Liver (tissue), 9 donors: Measurements from ENCODE around the gene PTPRN2. TPM values are rescaled to one million over a fixed set of nuclear protein-coding genes. Genes with fewer than 3 reads are reported as not detected.

Source experiments
- DNase-seq: peaks from one replicate; pipeline ENCODE4 v3.0.0-alpha.2; 2017; ENCODE audit warnings: low spot score
- H3K27ac ChIP-seq, 2 donors: one replicate each; pipeline ENCODE4 v1.7.0; 2013; ENCODE audit warnings: inconsistent platforms in 2 of 2, low read length in 2 of 2, control low read depth in 1 of 2, low read depth in 1 of 2, mild to moderate bottlenecking in 1 of 2
- H3K27me3 ChIP-seq, 4 donors: one replicate each; pipeline versions ENCODE4 v1.6.1 to v1.7.0; 2013; ENCODE audit warnings: low read length in 3 of 4, inconsistent platforms in 1 of 4, mild to moderate bottlenecking in 1 of 4, moderate library complexity in 1 of 4; ENCODE audit not compliant: control insufficient read depth in 4 of 4, insufficient read depth in 4 of 4
- H3K36me3 ChIP-seq, 4 donors: one replicate each; pipeline versions ENCODE4 v1.6.1 to v1.7.0; 2013; ENCODE audit warnings: low read length in 3 of 4, mild to moderate bottlenecking in 3 of 4, low read depth in 1 of 4, moderate library complexity in 1 of 4; ENCODE audit not compliant: control insufficient read depth in 4 of 4, insufficient read depth in 3 of 4
- H3K4me1 ChIP-seq, 4 donors: one replicate each; pipeline versions ENCODE4 v1.6.1 to v1.7.0; 2013; ENCODE audit warnings: low read length in 3 of 4, mild to moderate bottlenecking in 3 of 4, moderate library complexity in 1 of 4; ENCODE audit not compliant: control insufficient read depth in 4 of 4, insufficient read depth in 4 of 4
- H3K4me3 ChIP-seq, 3 donors: one replicate each; pipeline versions ENCODE4 v1.6.1 to v1.7.0; 2013; ENCODE audit warnings: low read length in 3 of 3, control low read depth in 1 of 3, low read depth in 1 of 3, mild to moderate bottlenecking in 1 of 3
- H3K9ac ChIP-seq, 2 donors: one replicate each; pipeline ENCODE4 v1.7.0; 2013; ENCODE audit warnings: low read length in 2 of 2, mild to moderate bottlenecking in 2 of 2, moderate library complexity in 2 of 2, control low read depth in 1 of 2, low read depth in 1 of 2
- H3K9me3 ChIP-seq, 4 donors: one replicate each; pipeline versions ENCODE4 v1.6.1 to v1.7.0; 2013; ENCODE audit warnings: low read length in 3 of 4; ENCODE audit not compliant: control insufficient read depth in 4 of 4
- ATF3 ChIP-seq: IDR thresholded peaks from 2 replicates; pipeline ENCODE4 v1.6.1; 2016; ENCODE audit warnings: antibody characterized with exemption
- CTCF ChIP-seq: fragments of 150-350 bp; IDR thresholded peaks from 2 replicates; pipeline ENCODE4 v1.5.1; 2017; ENCODE audit warnings: improper control_type of control experiment, low read depth, low read length; ENCODE audit not compliant: missing input control
- EGR1 ChIP-seq, 2 donors: IDR thresholded peaks; 2 replicates each; pipeline ENCODE4 v1.6.1; 2016 to 2018; ENCODE audit warnings: antibody characterized with exemption in 2 of 2, low read depth in 2 of 2
- FOXA1 ChIP-seq: IDR thresholded peaks from 2 replicates; pipeline ENCODE4 v1.6.1; 2016; ENCODE audit warnings: antibody characterized with exemption
- FOXA2 ChIP-seq: IDR thresholded peaks from 2 replicates; pipeline ENCODE4 v1.6.1; 2016; ENCODE audit warnings: antibody characterized with exemption
- GABPA ChIP-seq, 2 donors: IDR thresholded peaks in 1 of 2; conservative IDR thresholded peaks in 1 of 2; 2 replicates each; pipeline ENCODE4 v1.6.1; 2016; ENCODE audit warnings: antibody characterized with exemption in 2 of 2, mild to moderate bottlenecking in 1 of 2, moderate library complexity in 1 of 2
- HNF4A ChIP-seq, 2 donors: conservative IDR thresholded peaks; 2 replicates each; pipeline ENCODE4 v1.6.1; 2016; ENCODE audit warnings: antibody characterized with exemption in 2 of 2, mild to moderate bottlenecking in 2 of 2
- JUND ChIP-seq, 2 donors: IDR thresholded peaks; 2 replicates each; pipeline ENCODE4 v1.6.1; 2016; ENCODE audit warnings: antibody characterized with exemption in 2 of 2
- MAX ChIP-seq: IDR thresholded peaks from 2 replicates; pipeline ENCODE4 v1.6.1; 2016; ENCODE audit warnings: antibody characterized with exemption
- NR2F2 ChIP-seq: IDR thresholded peaks from 2 replicates; pipeline ENCODE4 v1.6.1; 2016; ENCODE audit warnings: antibody characterized with exemption
- RAD21 ChIP-seq, 2 donors: IDR thresholded peaks; 2 replicates each; pipeline ENCODE4 v1.6.1; 2016; ENCODE audit warnings: antibody characterized with exemption in 2 of 2, mild to moderate bottlenecking in 2 of 2
- RXRA ChIP-seq, 2 donors: IDR thresholded peaks; 2 replicates each; pipeline ENCODE4 v1.6.1; 2017 to 2018; ENCODE audit warnings: antibody characterized with exemption in 2 of 2, mild to moderate bottlenecking in 1 of 2
- SP1 ChIP-seq: IDR thresholded peaks from 2 replicates; pipeline ENCODE4 v1.6.1; 2018; ENCODE audit warnings: antibody characterized with exemption, mild to moderate bottlenecking
- TAF1 ChIP-seq: conservative IDR thresholded peaks from 2 replicates; pipeline ENCODE4 v1.6.1; 2016; ENCODE audit warnings: antibody characterized with exemption, mild to moderate bottlenecking
- YY1 ChIP-seq: IDR thresholded peaks from 2 replicates; pipeline ENCODE4 v1.6.1; 2016; ENCODE audit warnings: antibody characterized with exemption, mild to moderate bottlenecking
- ZBTB33 ChIP-seq: IDR thresholded peaks from 2 replicates; pipeline ENCODE4 v1.6.1; 2016; ENCODE audit warnings: antibody characterized with exemption
- WGBS: extraction: QIAGEN DNeasy Blood & Tissue Kit; methylation state at CpG from one replicate; pipeline ENCODE4 v1.1.7; 2013; 5-methylcytosine and 5-hydroxymethylcytosine counted together
- polyA plus RNA-seq, 2 donors: library from polyadenylated mRNA; stranded (reverse) in 1 of 2; unstranded in 1 of 2; fragments of 200-250 nt in 1 of 2; fragments of >200 nt in 1 of 2; fragmentation: Nextera tagmentation in 1 of 2; extraction: Ambion mirVana in 1 of 2; gene quantifications; one replicate each; pipeline versions ENCODE4 v1.2.1 to v1.2.3, GENCODE V29; 2013 to 2015
- total RNA-seq, 2 donors: library from RNA; depleted of rRNA; stranded (reverse); fragments of >200 nt; gene quantifications; one replicate each; pipeline ENCODE4 v1.2.3, GENCODE V29; 2014
- donor health status: healthy.
- donor health status: healthy.
- donor health status: healthy.
- donor health status: healthy.
- donor health status: healthy.

PTPRN2 gene
- total and polyA plus RNA-seq, 4 donors: 0.75 to 1.9 (median 1.1) TPM

GRCh38 chr7:157528785-157529341, 1058.8 kb downstream of the PTPRN2 start:
- H3K9ac ChIP-seq: no peak overlapping the region
- no peak overlapping the region for H3K4me3 ChIP-seq
- H3K36me3 ChIP-seq: no peaks in the 10 kb centered on the region
- TF ChIP-seq ZBTB33: no peak
- no peak for TF ChIP-seq ATF3
- no peak for TF ChIP-seq SP1
- TF ChIP-seq RAD21 (IDR thresholded peaks at IDR 0.05): no peak
- no peak for DNase-seq
- no peaks in the 10 kb centered on the region for H3K4me1 ChIP-seq
- H3K9me3 ChIP-seq: peaks cover 0 to 7% (median 3%) of the 10 kb centered on the region in 4 donors
- no peaks in the 10 kb centered on the region for H3K27me3 ChIP-seq
- WGBS: 72% methylated on average over 19 of the region's 19 CpGs
- H3K27ac ChIP-seq: no peak overlapping the region

- WGBS: 87% methylated on average over 19 of the region's 19 CpGs
- H3K27ac ChIP-seq: no peak overlapping the region
- no peak overlapping the region for H3K9ac ChIP-seq
- H3K27me3 ChIP-seq: no peaks in the 10 kb centered on the region
- H3K36me3 ChIP-seq: no peaks in the 10 kb centered on the region
- peaks cover 0 to 5% (median 2%) of the 10 kb centered on the region in 4 donors for H3K9me3 ChIP-seq
- H3K4me3 ChIP-seq: no peak overlapping the region
- H3K4me1 ChIP-seq: no peaks in the 10 kb centered on the region
- TF ChIP-seq JUND (IDR thresholded peaks at IDR 0.05) (no peak), TAF1 (no peak), FOXA2 (no peak), ATF3 (no peak), FOXA1 (no peak), CTCF (no peak), RXRA (IDR thresholded peaks at IDR 0.05) (no peak), GABPA (IDR thresholded peaks at IDR 0.05 in 1 of 2, conservative IDR thresholded peaks at IDR 0.05 in 1 of 2) (no peak), HNF4A (conservative IDR thresholded peaks at IDR 0.05) (no peak)
- DNase-seq: no peak
Measured at GRCh38 chr7:157527686-157528085, 1059.9 kb downstream of the PTPRN2 start.

- H3K36me3 ChIP-seq: no peaks in the 10 kb centered on the region
- no peak overlapping the region for H3K4me3 ChIP-seq
- DNase-seq: no peak
- 80% methylated on average over 23 of the region's 23 CpGs for WGBS
- no peaks in the 10 kb centered on the region for H3K27me3 ChIP-seq
- TF ChIP-seq YY1: no peak
- no peak for TF ChIP-seq GABPA (IDR thresholded peaks at IDR 0.05 in 1 of 2, conservative IDR thresholded peaks at IDR 0.05 in 1 of 2)
- TF ChIP-seq RAD21 (IDR thresholded peaks at IDR 0.05): no peak
- TF ChIP-seq HNF4A (conservative IDR thresholded peaks at IDR 0.05): no peak
- no peak for TF ChIP-seq JUND (IDR thresholded peaks at IDR 0.05)
- no peak for TF ChIP-seq CTCF
- TF ChIP-seq MAX: no peak
- no peak for TF ChIP-seq NR2F2
- TF ChIP-seq SP1: no peak
- no peak for TF ChIP-seq FOXA2
- TF ChIP-seq ATF3: no peak
- TF ChIP-seq EGR1 (IDR thresholded peaks at IDR 0.05; ENCODE audit: low read depth in 2 of 2): no peak
- no peak overlapping the region for H3K9ac ChIP-seq
- H3K4me1 ChIP-seq: no peaks in the 10 kb centered on the region
- H3K27ac ChIP-seq: no peak overlapping the region
- H3K9me3 ChIP-seq: peaks cover 0 to 3% (median 0%) of the 10 kb centered on the region in 4 donors
Measured at GRCh38 chr7:157526913-157527634, 1060.5 kb downstream of the PTPRN2 start.
